HG02610 (cell line): ENCODE data around the gene ECSIT.

Source experiments
- ATAC-seq: cut with Tn5 transposase; IDR thresholded peaks from one replicate; pipeline ENCODE4 v1.9.1; 2021; ENCODE audit warnings: mild to moderate bottlenecking, moderate library complexity; ENCODE audit not compliant: unreplicated experiment

Gene ECSIT

GRCh38 chr19:11551603-11552235 lies 22.8 kb upstream of the ECSIT start:
- ATAC-seq = no peak

GRCh38 chr19:11550265-11550664 lies 21.3 kb upstream of the ECSIT start:
- no peak for ATAC-seq

DNA sequence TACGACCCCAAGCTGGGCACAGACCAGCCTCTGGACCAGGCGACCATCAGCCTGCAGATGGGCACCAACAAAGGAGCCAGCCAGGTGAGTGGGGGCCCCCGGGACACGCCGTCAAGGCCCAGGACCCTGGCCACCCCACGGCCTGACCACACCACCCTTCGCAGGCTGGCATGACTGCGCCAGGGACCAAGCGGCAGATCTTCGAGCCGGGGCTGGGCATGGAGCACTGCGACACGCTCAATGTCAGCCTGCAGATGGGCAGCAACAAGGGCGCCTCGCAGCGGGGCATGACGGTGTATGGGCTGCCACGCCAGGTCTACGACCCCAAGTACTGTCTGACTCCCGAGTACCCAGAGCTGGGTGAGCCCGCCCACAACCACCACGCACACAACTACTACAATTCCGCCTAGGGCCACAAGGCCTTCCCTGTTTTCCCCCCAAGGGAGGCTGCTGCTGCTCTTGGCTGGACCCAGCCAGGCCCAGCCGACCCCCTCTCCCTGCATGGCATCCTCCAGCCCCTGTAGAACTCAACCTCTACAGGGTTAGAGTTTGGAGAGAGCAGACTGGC lies 20.5 kb upstream of the ECSIT start:
- ATAC-seq = no peak

GRCh38 chr19:11547929-11548700 lies 19.2 kb upstream of the ECSIT start:
- no peak for ATAC-seq

GRCh38 chr19:11541238-11541637 lies 12.3 kb upstream of the ECSIT start:
- ATAC-seq = no peak

DNA sequence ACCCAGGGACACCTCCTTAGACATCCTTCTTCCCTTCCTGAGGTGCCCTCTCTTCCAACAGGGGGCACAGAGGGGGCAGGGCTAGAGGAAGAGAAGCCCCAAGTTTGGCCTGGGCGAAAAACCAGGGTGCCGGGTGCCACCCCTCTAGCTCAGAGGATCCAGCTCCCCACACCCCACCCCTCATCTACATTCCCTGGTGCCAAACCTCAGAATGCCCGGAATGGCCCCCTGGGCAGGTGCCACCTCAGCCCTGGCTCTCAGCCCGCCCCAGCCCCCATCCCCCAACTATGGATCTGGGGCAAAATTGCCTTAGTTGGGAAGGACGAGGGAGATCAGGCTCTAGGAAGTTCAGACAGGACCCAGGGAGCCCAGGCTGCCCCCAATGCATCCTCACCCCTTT lies 11.7 kb upstream of the ECSIT start:
- ATAC-seq = no peak

- no peak for ATAC-seq
Measured at GRCh38 chr19:11539495-11540365, 10.8 kb upstream of the ECSIT start.

- ATAC-seq = no peak
Measured at GRCh38 chr19:11538232-11539036, 9.5 kb upstream of the ECSIT start, which contains the start of gene CNN1. Gene CNN1, plus strand, starts transcription at chr19:11538851. Its CDS starts 77 bp downstream, at chr19:11538928.

DNA sequence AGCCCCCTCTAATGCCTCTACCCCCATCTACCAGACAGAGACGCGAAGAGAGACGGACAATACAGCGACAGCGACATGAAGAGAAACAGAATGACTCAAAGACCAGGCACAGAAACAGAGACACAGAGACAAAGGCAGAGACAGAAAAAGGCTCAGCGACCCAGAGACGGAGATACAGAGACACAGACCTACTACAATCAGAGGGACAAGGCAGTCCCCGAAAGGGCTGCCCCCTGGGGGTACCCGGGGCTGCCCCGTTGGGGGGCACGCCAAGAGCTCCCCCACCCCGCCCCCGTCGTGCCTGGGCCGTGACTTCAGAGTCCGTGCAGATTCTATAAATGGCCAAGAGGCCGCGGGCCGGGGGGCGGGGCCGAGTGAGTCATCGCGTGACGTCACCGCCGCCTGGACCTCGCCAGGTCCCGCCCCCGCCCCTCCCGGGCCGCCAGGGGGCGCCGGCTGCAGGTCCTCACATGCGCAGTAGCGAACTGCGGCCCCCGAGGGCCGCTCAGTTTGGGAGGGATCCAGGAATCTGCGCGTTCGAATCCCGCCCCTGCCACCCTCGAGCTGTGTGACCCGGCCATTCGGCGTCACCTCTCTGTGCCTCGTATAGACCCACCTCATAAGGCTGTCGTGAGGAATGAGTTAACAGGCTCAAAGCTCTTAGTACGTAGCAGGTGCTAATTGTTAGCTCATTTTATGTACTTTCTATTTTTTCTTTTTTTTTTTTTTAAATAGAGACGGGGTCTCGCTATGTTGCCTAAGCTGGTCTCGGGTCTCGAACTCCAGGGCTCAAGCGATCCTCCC lies 7.1 kb upstream of the ECSIT start:
- ATAC-seq = no peak

- ATAC-seq = no peak
Measured at GRCh38 chr19:11534948-11535347, 6.0 kb upstream of the ECSIT start.

GRCh38 chr19:11534538-11534937 lies 5.6 kb upstream of the ECSIT start:
- ATAC-seq = no peak

GRCh38 chr19:11530432-11530831 lies 1.5 kb upstream of the ECSIT start:
- no peak for ATAC-seq

DNA sequence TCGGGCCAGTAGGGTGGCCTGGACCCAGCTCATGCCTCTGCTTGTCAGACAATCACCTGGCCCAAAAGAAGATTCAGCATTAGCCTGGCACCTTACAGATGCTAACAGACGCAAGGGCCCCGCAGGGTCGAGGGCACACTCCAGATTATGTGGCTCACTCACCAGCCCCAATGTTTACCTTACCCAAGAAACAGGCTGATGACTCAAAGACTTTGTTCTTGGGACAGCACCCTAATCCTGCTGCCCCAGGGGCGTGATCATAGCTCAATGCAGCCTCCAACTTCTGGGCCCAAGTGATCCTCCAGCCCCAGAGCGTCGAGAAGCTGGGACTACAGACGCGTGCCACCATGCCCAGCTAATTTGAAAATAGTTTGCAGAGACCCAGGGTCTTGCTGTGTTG lies 9.8 kb downstream of the ECSIT start:
- ATAC-seq = no peak

DNA sequence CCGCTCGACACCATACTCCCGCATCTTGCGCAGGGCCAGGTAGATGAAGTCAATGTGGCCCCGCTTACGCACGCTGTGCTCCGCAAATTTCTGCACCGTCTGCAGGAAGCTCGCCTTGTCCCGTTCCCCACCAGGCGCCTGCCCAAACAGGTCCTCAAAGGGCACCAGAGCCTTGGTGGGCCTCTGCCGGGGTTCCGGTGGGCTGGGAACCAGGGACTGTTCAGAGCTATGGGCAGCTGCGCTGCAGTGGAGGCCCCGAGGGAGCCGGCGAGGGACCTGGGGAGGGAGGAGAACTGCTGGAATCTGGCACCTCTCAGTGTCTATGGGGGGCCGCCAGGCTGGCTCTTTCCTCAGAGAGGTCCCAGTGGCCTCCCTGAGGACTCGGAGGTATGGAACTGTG lies 15.0 kb downstream of the ECSIT start:
- no peak for ATAC-seq

GRCh38 chr19:11510444-11510843 lies 18.5 kb downstream of the ECSIT start:
- no peak for ATAC-seq

GRCh38 chr19:11507370-11508078 lies 21.4 kb downstream of the ECSIT start:
- no peak for ATAC-seq

DNA sequence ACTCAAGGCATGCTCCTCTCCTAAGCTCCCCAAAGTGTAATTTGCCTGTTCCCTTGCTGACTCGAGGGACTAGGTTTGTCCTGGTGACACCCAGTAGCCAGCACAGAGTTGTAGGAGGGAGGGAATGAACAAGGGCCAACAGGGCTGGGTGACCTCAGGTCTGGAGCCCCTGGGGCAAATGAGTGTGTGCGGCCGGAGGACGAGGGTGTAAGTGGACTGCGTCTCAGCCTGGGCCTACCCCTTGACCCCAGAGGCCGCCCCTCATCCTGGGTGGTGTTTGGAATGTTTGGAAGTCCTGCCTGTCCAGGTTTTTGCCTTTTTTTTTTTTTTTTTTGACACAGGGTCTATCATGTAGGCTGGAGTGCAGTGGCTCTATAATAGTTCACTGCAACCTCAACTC lies 22.0 kb downstream of the ECSIT start:
- ATAC-seq = no peak

DNA sequence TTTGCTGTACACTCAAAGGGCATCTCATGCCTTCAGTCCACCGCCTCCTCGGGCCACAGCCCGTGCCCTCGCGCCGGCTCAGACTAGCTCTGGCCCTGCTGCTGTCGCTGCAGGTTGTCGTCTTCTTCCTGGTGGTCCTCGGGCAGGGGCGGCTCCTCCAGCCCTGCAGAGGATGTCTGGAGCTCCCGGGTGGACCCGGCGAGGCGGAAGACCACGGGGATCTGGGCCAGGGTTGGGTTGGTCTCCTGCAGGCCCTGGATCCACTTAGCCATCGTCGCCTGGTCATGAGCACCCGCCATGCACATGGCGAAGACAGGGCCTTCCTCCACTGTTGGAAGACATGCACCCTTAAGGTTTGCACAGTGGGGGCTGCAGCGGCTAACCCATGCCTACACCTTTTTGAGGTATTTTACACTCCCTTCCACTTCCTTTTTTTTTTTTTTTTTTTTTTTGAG lies 22.8 kb downstream of the ECSIT start:
- ATAC-seq = peak; percentile 21
